Omental fat pad (tissue), 4 donors: ENCODE results near the gene OCSTAMP. TPM values are rescaled to one million over a fixed set of nuclear protein-coding genes. Genes with fewer than 3 reads are reported as not detected.

Experiments used
- ATAC-seq: fragments of 150-250 bp; one replicate; pipeline ENCODE4 v1.9.1; 2016; ENCODE audit warnings: mild to moderate bottlenecking, moderate library complexity; ENCODE audit not compliant: low FRiP score
- DNase-seq: peaks from one replicate; pipeline ENCODE4 v3.0.0-alpha.2; 2019; ENCODE audit warnings: low spot score
- total RNA-seq, 4 donors: library from RNA; depleted of rRNA; stranded (reverse); fragments of >200 nt; gene quantifications; one replicate each; pipeline ENCODE4 v1.1.0, GENCODE V29; 2016
- TF ChIP-seq, protein P1 (sequence below), 3 donors: fragments of 450-650 bp; IDR thresholded peaks; one replicate each; pipeline ENCODE4 v1.5.1; 2016 to 2017; ENCODE audit warnings: antibody characterized with exemption in 3 of 3, mild to moderate bottlenecking in 3 of 3, moderate library complexity in 2 of 3

Gene OCSTAMP
- total RNA-seq, 4 donors from 2014 or later = 0.24 TPM; not detected in 3

DNA sequence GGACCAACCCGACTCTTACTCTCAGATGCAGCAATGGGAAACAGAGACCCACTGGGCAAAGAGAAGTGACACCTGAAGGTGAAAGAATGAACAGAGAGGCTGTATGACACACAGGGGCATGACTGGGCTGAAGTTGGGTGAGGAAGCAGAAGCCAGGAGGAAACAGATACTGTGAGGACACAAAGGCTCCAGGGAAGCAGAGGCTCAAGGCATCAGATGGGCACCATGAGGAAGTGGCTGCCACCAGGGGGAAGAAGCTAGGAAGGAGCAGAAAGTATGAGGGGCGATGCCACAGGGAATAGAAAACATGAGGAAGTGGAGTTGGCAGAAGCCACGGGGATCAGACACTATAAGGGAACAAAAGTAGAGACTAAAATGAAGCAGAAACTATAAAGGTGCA is 30.9 kb upstream of the OCSTAMP start:
- no peak for ATAC-seq
- TF ChIP-seq, protein P1, sequence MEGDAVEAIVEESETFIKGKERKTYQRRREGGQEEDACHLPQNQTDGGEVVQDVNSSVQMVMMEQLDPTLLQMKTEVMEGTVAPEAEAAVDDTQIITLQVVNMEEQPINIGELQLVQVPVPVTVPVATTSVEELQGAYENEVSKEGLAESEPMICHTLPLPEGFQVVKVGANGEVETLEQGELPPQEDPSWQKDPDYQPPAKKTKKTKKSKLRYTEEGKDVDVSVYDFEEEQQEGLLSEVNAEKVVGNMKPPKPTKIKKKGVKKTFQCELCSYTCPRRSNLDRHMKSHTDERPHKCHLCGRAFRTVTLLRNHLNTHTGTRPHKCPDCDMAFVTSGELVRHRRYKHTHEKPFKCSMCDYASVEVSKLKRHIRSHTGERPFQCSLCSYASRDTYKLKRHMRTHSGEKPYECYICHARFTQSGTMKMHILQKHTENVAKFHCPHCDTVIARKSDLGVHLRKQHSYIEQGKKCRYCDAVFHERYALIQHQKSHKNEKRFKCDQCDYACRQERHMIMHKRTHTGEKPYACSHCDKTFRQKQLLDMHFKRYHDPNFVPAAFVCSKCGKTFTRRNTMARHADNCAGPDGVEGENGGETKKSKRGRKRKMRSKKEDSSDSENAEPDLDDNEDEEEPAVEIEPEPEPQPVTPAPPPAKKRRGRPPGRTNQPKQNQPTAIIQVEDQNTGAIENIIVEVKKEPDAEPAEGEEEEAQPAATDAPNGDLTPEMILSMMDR (IDR thresholded peaks at IDR 0.05) = no peak
- DNase-seq = no peak

DNA sequence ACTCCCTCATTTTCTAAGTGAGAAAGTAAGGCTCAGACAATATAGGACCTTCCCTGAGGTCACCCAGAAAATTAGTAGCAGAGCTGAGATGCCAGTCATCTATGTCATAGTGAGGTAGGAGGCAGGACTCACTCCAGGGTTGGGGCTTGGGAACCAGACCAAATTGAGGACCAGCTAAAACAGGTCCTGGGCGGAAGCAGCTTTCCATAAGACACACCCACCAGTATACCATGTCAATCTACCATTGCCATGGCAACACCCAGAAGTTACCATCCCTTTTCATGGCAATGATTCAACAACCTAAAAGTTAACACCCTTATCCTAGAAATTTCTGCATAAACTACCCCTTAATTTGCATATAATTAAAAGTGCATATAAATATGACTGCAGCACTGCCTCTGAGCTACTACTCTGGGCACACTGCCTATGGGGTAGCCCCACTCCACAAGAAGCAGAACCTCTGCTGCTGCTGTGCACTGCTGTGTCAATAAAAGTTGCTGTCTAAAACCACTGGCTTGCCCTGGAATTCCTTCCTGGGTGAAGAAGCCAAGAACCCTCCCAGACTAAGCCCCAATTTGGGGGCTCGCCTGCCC is 30.3 kb upstream of the OCSTAMP start:
- TF ChIP-seq, protein P1 (IDR thresholded peaks at IDR 0.05) = no peak

DNA sequence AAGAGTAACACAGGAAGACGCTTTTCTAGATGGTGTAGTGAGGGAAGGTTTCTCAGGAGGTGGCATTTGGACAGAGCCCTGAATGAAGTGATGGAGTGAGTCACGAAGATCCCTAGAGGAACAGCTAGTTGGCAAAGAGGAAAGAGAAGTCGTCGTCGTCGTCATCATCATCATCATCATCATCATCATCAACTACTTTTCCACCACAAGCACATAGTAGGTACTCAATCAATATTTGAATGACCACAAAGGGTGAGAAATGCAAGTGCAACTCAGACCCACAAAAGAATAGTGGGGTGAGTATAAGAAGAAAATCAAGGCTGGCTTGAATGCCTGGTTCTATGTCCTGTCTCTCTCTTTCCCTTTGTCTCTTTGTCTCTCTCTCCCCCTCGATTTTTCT is 28.3 kb upstream of the OCSTAMP start:
- DNase-seq = no peak
- TF ChIP-seq, protein P1 (IDR thresholded peaks at IDR 0.05) = no peak
- ATAC-seq = no peak

More for the DNA sequence above, 30.3 kb upstream of the OCSTAMP start:
- ATAC-seq (no peak), DNase-seq (no peak)

DNA sequence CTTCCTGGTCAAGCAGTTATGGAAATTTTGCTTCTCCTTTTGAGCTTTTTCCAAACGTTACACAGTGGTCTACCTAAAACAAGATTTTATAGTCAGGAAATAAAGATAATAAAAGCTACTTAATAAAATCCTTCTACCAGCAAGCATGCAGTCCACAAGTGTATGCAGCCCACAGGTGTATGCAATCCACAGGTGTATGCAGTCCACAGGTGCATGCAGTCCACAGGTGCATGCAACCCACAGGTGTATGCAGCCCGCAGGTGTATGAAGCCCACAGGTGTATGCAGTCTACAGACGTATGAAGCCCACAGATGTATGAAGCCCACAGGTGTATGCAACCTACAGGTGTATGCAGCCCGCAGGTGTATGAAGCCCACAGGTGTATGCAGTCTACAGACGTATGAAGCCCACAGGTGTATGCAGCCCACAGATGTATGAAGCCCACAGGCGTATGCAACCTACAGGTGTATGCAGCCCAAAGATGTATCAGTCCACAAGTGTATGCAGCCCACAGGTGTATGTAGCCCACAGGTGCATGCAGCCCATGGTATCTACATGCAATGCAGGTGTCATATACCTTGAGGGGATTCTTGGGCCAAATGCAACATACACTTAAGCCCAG is 26.4 kb upstream of the OCSTAMP start:
- TF ChIP-seq, protein P1 (IDR thresholded peaks at IDR 0.05) = no peak
- DNase-seq (no peak), ATAC-seq (no peak)

DNA sequence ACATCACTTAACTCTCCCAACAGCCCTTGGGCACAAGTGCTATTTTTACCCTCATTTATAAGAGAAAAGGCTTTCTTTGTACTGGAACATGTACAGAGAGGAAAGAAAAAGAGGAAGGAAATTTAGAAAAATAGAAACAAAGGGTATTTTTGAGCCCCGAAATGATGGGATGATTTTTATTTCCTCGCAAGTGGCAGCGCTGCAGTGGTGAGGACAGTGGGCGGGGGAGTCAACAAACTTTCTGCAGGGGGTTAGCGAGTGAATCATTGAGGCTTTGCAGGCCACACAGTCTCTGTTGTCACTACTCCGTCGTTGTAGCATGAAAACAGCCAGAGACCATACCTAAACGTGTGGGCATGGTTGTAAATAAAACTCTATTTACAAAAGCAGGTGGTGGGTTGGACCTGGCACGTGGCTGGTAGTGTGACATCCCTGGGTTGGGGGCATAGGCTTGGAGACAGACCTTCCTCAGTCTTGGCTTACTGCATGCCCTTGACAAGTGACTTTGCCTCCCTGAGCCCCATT is 25.5 kb upstream of the OCSTAMP start:
- ATAC-seq (no peak), DNase-seq (no peak)
- TF ChIP-seq, protein P1 (IDR thresholded peaks at IDR 0.05) = no peak

DNA sequence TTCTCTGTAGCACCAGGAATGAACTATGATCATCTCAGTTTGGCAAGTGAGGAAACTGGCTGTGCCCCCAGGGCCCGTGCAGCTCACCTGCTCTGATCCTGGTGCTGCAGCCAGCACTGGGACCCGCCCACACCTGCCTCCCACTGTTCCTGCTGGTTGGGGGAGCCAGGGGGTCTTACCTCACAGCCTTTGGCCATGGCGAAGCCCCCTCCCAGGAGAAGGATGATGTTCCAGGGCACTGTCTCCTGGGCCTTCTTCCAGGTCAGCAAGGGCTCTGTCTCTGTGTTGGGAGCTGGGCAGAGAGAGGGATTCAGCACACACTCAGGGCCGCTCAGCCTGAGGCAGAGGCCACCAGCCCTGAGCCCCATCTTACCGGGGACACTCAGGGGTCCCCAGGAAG is 24.9 kb upstream of the OCSTAMP start:
- TF ChIP-seq, protein P1 (IDR thresholded peaks at IDR 0.05) = no peak
- DNase-seq = no peak

More for the DNA sequence above, 24.9 kb upstream of the OCSTAMP start:
- no peak for ATAC-seq
